Measurements from ENCODE around the gene NDEL1.

Gene NDEL1

DNA sequence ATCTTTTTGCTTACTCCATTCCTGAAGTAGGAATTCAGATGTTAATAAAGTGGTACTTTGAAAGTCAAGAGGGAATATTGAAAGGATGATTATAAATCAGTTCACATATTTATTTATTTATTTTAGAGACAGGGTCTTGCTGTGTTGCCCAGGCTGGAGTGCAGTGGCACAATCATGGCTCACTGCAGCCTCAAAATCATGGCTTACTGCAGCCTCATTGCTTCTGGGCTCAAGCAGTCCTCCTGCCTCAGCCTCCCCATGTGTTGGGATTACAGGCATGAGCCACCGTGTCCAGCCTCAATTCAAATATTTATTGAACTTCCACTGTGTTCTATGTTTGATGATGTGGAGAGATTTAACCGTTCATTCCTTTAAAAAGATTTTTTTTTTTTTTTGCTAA is 6.6 kb downstream of the NDEL1 start:
- no peak for DNase-seq (ENCODE audit: low read depth)
- no peak overlapping the region for H3K4me3 ChIP-seq (ENCODE audit: low read length)
- TF ChIP-seq, protein P1, sequence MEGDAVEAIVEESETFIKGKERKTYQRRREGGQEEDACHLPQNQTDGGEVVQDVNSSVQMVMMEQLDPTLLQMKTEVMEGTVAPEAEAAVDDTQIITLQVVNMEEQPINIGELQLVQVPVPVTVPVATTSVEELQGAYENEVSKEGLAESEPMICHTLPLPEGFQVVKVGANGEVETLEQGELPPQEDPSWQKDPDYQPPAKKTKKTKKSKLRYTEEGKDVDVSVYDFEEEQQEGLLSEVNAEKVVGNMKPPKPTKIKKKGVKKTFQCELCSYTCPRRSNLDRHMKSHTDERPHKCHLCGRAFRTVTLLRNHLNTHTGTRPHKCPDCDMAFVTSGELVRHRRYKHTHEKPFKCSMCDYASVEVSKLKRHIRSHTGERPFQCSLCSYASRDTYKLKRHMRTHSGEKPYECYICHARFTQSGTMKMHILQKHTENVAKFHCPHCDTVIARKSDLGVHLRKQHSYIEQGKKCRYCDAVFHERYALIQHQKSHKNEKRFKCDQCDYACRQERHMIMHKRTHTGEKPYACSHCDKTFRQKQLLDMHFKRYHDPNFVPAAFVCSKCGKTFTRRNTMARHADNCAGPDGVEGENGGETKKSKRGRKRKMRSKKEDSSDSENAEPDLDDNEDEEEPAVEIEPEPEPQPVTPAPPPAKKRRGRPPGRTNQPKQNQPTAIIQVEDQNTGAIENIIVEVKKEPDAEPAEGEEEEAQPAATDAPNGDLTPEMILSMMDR (IDR thresholded peaks at IDR 0.05; ENCODE audit: insufficient read depth, low read depth, low read length, missing control alignments) = no peak

DNA sequence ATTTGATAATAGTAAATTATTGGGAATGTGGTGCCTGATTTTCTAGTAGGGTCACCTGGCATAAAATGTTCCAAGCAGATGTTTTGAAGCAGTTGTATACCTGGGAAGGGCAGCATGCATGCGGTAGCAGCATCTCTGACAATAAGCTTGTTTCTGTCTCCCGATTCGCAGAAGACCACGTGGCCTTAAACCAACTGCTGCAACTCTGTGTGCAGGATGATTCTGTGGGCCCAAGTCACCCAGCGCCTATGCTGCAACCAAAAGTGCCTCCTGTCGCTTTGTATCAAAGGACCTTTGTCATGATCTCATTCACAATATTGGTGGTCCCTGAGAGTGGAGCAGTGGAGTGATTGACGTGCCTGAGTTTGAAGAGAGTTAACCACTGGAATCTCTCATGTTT is 8.1 kb downstream of the NDEL1 start:
- TF ChIP-seq, protein P1 (IDR thresholded peaks at IDR 0.05; ENCODE audit: insufficient read depth, low read depth, low read length, missing control alignments) = no peak
- H3K4me3 ChIP-seq (ENCODE audit: low read length) = no peak overlapping the region
- no peak for DNase-seq (ENCODE audit: low read depth)

DNA sequence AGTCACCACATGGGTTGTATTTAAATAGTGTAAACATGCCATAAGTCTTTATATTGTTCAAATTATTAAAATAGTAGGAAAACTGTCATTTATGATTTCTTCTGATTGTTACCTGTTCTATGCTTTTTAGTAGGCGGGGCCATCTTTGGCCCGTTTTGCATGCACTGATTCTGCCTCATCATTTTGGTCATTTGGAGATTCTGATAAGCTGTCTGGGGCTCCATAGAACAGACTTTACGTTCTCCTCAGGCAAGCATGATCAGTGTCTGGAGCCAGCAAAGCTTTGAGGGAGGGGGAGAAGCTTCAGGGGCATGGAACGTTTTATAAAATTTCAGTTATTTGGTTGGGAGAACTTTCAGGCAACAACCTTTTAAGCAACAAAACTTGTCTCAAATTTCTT is 8.8 kb downstream of the NDEL1 start:
- DNase-seq (ENCODE audit: low read depth) = no peak
- TF ChIP-seq, protein P1 (IDR thresholded peaks at IDR 0.05; ENCODE audit: insufficient read depth, low read depth, low read length, missing control alignments) = no peak
- no peak overlapping the region for H3K4me3 ChIP-seq (ENCODE audit: low read length)

DNA sequence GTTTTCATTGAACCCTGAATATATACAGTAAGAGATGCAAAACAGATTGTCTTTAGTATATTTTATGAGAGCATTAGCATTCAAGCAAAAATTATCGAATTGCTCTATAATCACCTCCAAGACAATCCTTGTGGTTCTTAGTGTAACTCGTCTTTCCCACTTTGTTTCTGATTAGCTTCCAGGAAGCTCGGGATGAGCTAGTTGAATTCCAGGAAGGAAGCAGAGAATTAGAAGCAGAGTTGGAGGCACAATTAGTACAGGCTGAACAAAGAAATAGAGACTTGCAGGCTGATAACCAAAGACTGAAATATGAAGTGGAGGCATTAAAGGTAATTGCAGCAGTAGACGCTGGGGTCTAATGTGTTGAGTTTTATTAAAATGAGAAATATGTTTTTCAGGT is 9.9 kb downstream of the NDEL1 start:
- DNase-seq (ENCODE audit: low read depth) = no peak
- TF ChIP-seq, protein P1 (IDR thresholded peaks at IDR 0.05; ENCODE audit: insufficient read depth, low read depth, low read length, missing control alignments) = no peak
- H3K4me3 ChIP-seq (ENCODE audit: low read length) = no peak overlapping the region

DNA sequence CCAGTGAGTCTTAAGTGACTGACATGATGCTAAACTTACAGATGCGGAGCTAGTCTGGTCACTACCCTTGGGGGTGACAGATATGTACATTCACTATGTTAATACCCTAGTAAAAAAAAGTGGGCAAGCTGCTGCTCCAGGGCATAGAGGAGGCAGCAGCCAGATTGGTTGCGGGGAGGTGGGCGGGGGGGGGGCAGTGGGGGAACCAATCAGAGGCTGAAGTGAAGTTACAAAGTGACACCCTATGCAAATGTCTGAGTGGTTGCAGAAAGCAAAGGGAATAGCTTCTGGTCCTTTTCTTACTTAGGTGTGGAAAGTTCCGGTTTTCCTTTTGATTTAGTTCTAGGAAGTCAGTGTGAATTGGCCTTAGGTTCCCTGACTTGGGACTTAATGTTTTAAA is 12.1 kb downstream of the NDEL1 start:
- peak; percentile 21 for DNase-seq (ENCODE audit: low read depth)
- no peak overlapping the region for H3K4me3 ChIP-seq (ENCODE audit: low read length)
- TF ChIP-seq, protein P1 (IDR thresholded peaks at IDR 0.05; ENCODE audit: insufficient read depth, low read depth, low read length, missing control alignments) = no peak

DNA sequence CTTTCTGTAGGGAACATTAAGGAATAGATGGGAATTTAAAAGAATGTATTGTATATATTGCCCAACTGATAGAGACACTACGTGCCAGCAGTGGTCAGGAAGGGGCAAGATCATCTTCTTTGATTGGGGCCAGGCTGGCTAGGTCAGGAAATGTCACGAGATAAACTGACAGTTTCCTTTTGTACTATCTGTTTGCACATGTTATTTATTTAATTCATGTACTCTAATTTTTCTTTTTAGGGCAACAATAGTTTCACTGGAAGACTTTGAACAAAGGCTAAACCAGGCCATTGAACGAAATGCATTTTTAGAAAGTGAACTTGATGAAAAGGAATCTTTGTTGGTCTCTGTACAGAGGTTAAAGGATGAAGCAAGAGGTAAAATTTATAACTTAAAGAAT is 12.6 kb downstream of the NDEL1 start:
- TF ChIP-seq, protein P1 (IDR thresholded peaks at IDR 0.05; ENCODE audit: insufficient read depth, low read depth, low read length, missing control alignments) = no peak
- DNase-seq (ENCODE audit: low read depth) = no peak
- H3K4me3 ChIP-seq (ENCODE audit: low read length) = no peak overlapping the region

DNA sequence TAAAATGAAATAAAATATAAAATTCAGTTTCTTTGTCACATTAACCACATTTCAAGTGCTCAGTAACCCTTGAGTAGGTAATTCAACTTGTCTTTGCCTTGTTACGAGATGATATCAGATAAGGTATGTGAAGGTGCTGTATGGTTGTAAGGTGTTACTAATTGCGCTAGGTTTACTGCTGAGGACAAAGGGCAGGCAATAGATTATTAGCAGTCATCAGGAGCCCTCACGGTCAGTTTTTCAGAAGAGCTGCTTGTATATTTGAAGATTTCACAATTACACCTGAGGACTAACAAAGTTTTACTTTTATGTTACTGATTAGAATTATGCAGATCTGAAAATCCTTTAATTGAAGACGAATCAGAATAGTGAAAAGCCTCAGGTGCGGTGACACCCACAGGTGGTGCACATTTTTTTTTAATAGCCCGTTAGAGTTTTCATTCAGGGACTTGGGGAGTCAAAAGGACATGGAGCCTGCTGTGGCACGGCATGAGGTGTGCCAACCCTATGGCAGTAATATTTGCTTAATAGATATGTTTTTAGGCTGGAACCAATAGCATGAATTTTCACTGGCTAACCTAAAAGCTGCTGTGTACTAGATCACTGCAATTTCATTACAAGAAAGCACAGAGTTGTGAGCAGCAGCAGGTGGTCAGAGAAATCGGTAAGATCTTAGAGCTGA is 16.4 kb downstream of the NDEL1 start:
- DNase-seq (ENCODE audit: low read depth) = no peak
- TF ChIP-seq, protein P1 (IDR thresholded peaks at IDR 0.05; ENCODE audit: insufficient read depth, low read depth, low read length, missing control alignments) = no peak
- no peak overlapping the region for H3K4me3 ChIP-seq (ENCODE audit: low read length)
